NCI-H2227 treated with DMSO at 0.1 percent for 48 hours (cell line): ENCODE results near the gene WIPF3.

Source experiments
- DNase-seq: peaks from one replicate; lab custom pipeline; 2025; lab: John Stamatoyannopoulos, UW

WIPF3 gene

GRCh38 chr7:29915481-29916215 is 109.3 kb downstream of the WIPF3 start:
- DNase-seq = no peak

GRCh38 chr7:29917641-29918040 is 111.3 kb downstream of the WIPF3 start:
- no peak for DNase-seq

GRCh38 chr7:29918850-29919249 is 112.5 kb downstream of the WIPF3 start:
- no peak for DNase-seq

GRCh38 chr7:29919790-29920189 is 113.5 kb downstream of the WIPF3 start:
- no peak for DNase-seq

GRCh38 chr7:29920491-29920890 is 114.2 kb downstream of the WIPF3 start:
- no peak for DNase-seq

GRCh38 chr7:29921404-29922010 is 115.2 kb downstream of the WIPF3 start:
- peak; percentile 66 for DNase-seq

GRCh38 chr7:29922921-29923700 is 116.8 kb downstream of the WIPF3 start:
- DNase-seq = no peak

GRCh38 chr7:29924006-29924405 is 117.7 kb downstream of the WIPF3 start:
- DNase-seq = no peak

- DNase-seq = no peak
Observed at GRCh38 chr7:29924684-29925083, 118.4 kb downstream of the WIPF3 start.

- DNase-seq = no peak
Observed at GRCh38 chr7:29926216-29926615, 119.9 kb downstream of the WIPF3 start.

- DNase-seq = no peak
Observed at GRCh38 chr7:29926741-29927140, 120.4 kb downstream of the WIPF3 start.

- DNase-seq = no peak
Observed at GRCh38 chr7:29929018-29929807, 122.9 kb downstream of the WIPF3 start.

GRCh38 chr7:29935111-29935510 is 128.8 kb downstream of the WIPF3 start:
- no peak for DNase-seq

GRCh38 chr7:29937132-29937531 is 130.8 kb downstream of the WIPF3 start:
- DNase-seq = no peak

GRCh38 chr7:29940199-29940598 is 133.9 kb downstream of the WIPF3 start:
- DNase-seq = no peak

- DNase-seq = no peak
Observed at GRCh38 chr7:29945259-29945809, 139.0 kb downstream of the WIPF3 start.

GRCh38 chr7:29946428-29947186 is 140.3 kb downstream of the WIPF3 start:
- no peak for DNase-seq

GRCh38 chr7:29948587-29948986 is 142.3 kb downstream of the WIPF3 start:
- no peak for DNase-seq

- no peak for DNase-seq
Observed at GRCh38 chr7:29950480-29950879, 144.2 kb downstream of the WIPF3 start.

- no peak for DNase-seq
Observed at GRCh38 chr7:29951206-29951605, 144.9 kb downstream of the WIPF3 start.

- no peak for DNase-seq
Observed at GRCh38 chr7:29953726-29954347, 147.5 kb downstream of the WIPF3 start.
